HepG2 (cell line): ENCODE measurements around the gene SSPN. TPM values are rescaled to one million over a fixed set of nuclear protein-coding genes. Genes with fewer than 3 reads are reported as not detected.

Experiments used
- ATAC-seq: fragments of 200-7000 bp; cut with Tn5 transposase; 3 replicates; pipeline ENCODE4 v1.9.1; 2020; ENCODE audit warnings: mild to moderate bottlenecking, moderate library complexity
- BruUV-seq: library from RNA; stranded (reverse); fragments of 400-500 nt; replicated peaks from 2 replicates; lab custom pipeline; 2021; lab: Mats Ljungman, UMichigan
- CTCF ChIA-PET: fragments of 300-600 bp; formaldehyde crosslinking; extraction: SDS; loops from one replicate; lab custom pipeline; 2021; ENCODE audit warnings: low total read pairs, inconsistent platforms, low intra/inter-chr PET ratio; lab: Yijun Ruan, JAX
- POLR2A ChIA-PET: fragments of 350-600 bp; sonication (Branson Sonifier 250); formaldehyde crosslinking; loops from one replicate; lab custom pipeline; 2020; ENCODE audit warnings: antibody characterized with exemption, inconsistent platforms; lab: Yijun Ruan, JAX
- DNase-seq: peaks from one replicate; pipeline ENCODE4 v3.0.0-alpha.2; 2015; ENCODE audit warnings: low spot score
- FAIRE-seq: peaks from 3 replicates; lab custom pipeline; 2011; peaks lifted over from hg19 to GRCh38; lab: Jason Lieb, UNC
- H2AFZ ChIP-seq: one replicate; pipeline ENCODE4 v1.6.1; 2011; ENCODE audit warnings: low read length, inconsistent platforms
- H3K27ac ChIP-seq: fragments of 300-600 bp; 3 replicates; pipeline ENCODE4 v1.8.0; 2011; ENCODE audit warnings: mixed run types, mild to moderate bottlenecking, mixed read lengths, low read length, inconsistent platforms; ENCODE audit not compliant: insufficient read depth; ENCODE audit errors: extremely low read length
- H3K27me3 ChIP-seq, 2 experiments: fragments of 200-600 bp in 1 of 2; 2 replicates in 1 of 2; 3 replicates in 1 of 2; pipeline versions ENCODE4 v1.6.0 to v1.8.0; 2011; ENCODE audit warnings: low read length in 2 of 2, mild to moderate bottlenecking in 2 of 2, moderate library complexity in 2 of 2, inconsistent platforms in 1 of 2; ENCODE audit not compliant: insufficient read depth in 2 of 2, control insufficient read depth in 1 of 2
- H3K36me3 ChIP-seq, 2 experiments: fragments of 200-600 bp in 1 of 2; replicated peaks in 1 of 2; 2 replicates in 1 of 2; 3 replicates in 1 of 2; pipeline versions ENCODE4 v1.5.1 to v1.8.0; 2011; ENCODE audit warnings: low read length in 2 of 2, inconsistent platforms in 1 of 2; ENCODE audit not compliant: insufficient read depth in 2 of 2, control insufficient read depth in 1 of 2
- H3K4me1 ChIP-seq: 2 replicates; pipeline ENCODE4 v1.5.1; 2012; ENCODE audit warnings: low read length, inconsistent platforms; ENCODE audit not compliant: insufficient read depth
- H3K4me2 ChIP-seq: 2 replicates; pipeline ENCODE4 v1.6.0; 2011; ENCODE audit warnings: low read depth, low read length, inconsistent platforms
- H3K4me3 ChIP-seq, 3 experiments: fragments of 200-600 bp in 1 of 3; sonication (generic), shearing (Covaris generic) in 1 of 3; replicated peaks in 1 of 3; 2 replicates each; pipeline ENCODE4 v1.5.1; 2011 to 2016; ENCODE audit warnings: low read length in 3 of 3, inconsistent platforms in 2 of 3, low read depth in 2 of 3, mild to moderate bottlenecking in 2 of 3, control low read depth in 1 of 3, mixed read lengths in 1 of 3; ENCODE audit not compliant: insufficient read depth in 1 of 3
- H3K79me2 ChIP-seq: one replicate; pipeline ENCODE4 v1.6.1; 2011; ENCODE audit warnings: low read length, inconsistent platforms; ENCODE audit not compliant: insufficient read depth
- H3K9ac ChIP-seq: 2 replicates; pipeline ENCODE4 v1.6.0; 2011; ENCODE audit warnings: mild to moderate bottlenecking, low read depth, low read length, inconsistent platforms; ENCODE audit not compliant: insufficient read depth
- H3K9me3 ChIP-seq: 2 replicates; pipeline ENCODE4 v1.5.1; 2012; ENCODE audit warnings: mild to moderate bottlenecking, low read length
- H4K20me1 ChIP-seq: 2 replicates; pipeline ENCODE4 v1.6.0; 2011; ENCODE audit warnings: inconsistent platforms, mild to moderate bottlenecking, low read length, moderate library complexity; ENCODE audit not compliant: insufficient read depth
- AKAP8 ChIP-seq: sonication (generic); formaldehyde crosslinking; IDR thresholded peaks from 2 replicates; pipeline ENCODE4 v1.5.1; 2020; ENCODE audit warnings: mild to moderate bottlenecking, missing genetic modification reagents
- CCAR2 ChIP-seq: fragments of 200-400 bp; formaldehyde crosslinking; optimal IDR thresholded peaks from 2 replicates; pipeline ENCODE3; 2018; ENCODE audit warnings: low read depth, mild to moderate bottlenecking, low read length, moderate library complexity
- HDAC6 ChIP-seq: fragments of 200-600 bp; sonication (generic); IDR thresholded peaks from 2 replicates; pipeline ENCODE4 v1.7.0; 2017; ENCODE audit warnings: mild to moderate bottlenecking, antibody characterized with exemption, low read length, low read depth
- HMG20A ChIP-seq: IDR thresholded peaks from 2 replicates; pipeline ENCODE4 v1.6.1; 2016; ENCODE audit warnings: borderline replicate concordance
- HNRNPLL ChIP-seq: fragments of 200-400 bp; formaldehyde crosslinking; IDR thresholded peaks from 2 replicates; pipeline ENCODE4 v1.6.1; 2017; ENCODE audit warnings: mild to moderate bottlenecking, low read depth, low read length; ENCODE audit not compliant: poor library complexity, severe bottlenecking
- MAFF ChIP-seq: IDR thresholded peaks from 2 replicates; pipeline ENCODE4 v1.6.1; 2011; ENCODE audit warnings: low read depth, low read length, improper control_type of control experiment
- MYPOP ChIP-seq: sonication (generic); formaldehyde crosslinking; IDR thresholded peaks from 2 replicates; pipeline ENCODE4 v1.8.1; 2023; ENCODE audit warnings: mild to moderate bottlenecking, moderate library complexity, missing genetic modification reagents
- SNAPC5 ChIP-seq: sonication (generic); formaldehyde crosslinking; IDR thresholded peaks from 2 replicates; pipeline ENCODE4 v1.8.1; 2023; ENCODE audit warnings: mild to moderate bottlenecking, missing genetic modification reagents, borderline replicate concordance
- ZBTB46 ChIP-seq: sonication (generic); formaldehyde crosslinking; IDR thresholded peaks from 2 replicates; pipeline ENCODE4 v1.4.0; 2020; ENCODE audit warnings: mild to moderate bottlenecking, missing genetic modification reagents, borderline replicate concordance
- ZNF17 ChIP-seq: sonication (generic); formaldehyde crosslinking; IDR thresholded peaks from 2 replicates; pipeline ENCODE4 v1.5.0; 2020; ENCODE audit warnings: mild to moderate bottlenecking, missing genetic modification reagents
- ZNF564 ChIP-seq: sonication (generic); formaldehyde crosslinking; IDR thresholded peaks from 2 replicates; pipeline ENCODE4 v1.8.1; 2023; ENCODE audit warnings: mild to moderate bottlenecking, missing genetic modification reagents
- ZNF883 ChIP-seq: sonication (generic); formaldehyde crosslinking; IDR thresholded peaks from 2 replicates; pipeline ENCODE4 v1.5.1; 2020; ENCODE audit warnings: mild to moderate bottlenecking, missing genetic modification reagents; ENCODE audit errors: not compliant biosample characterization
- ZSCAN21 ChIP-seq: sonication (generic); formaldehyde crosslinking; IDR thresholded peaks from 2 replicates; pipeline ENCODE4 v1.8.0; 2022; ENCODE audit warnings: mild to moderate bottlenecking, missing genetic modification reagents, moderate library complexity, borderline replicate concordance
- WGBS: methylation state at CpG from one replicate; pipeline ENCODE4 v1.1.6; 2017; ENCODE audit warnings: low lambda C conversion rate; 5-methylcytosine and 5-hydroxymethylcytosine counted together
- in situ Hi-C: cut with HindIII; loops from 2 replicates; pipeline ENCODE4 v1.10.0; 2017; ENCODE audit warnings: low pct_unique_long_range_greater_than_20kb; ENCODE audit not compliant: extremely low pct_ligation_motif_present
- intact Hi-C: fragments of 100-400 bp; cut with micrococcal nuclease; formaldehyde crosslinking; loops from one replicate; pipeline ENCODE4 v1.10.0; 2022; ENCODE audit not compliant: unreplicated experiment
- polyA plus RNA-seq, 8 experiments: library from polyadenylated mRNA; depleted of rRNA in 3 of 8; stranded (reverse) in 7 of 8; unstranded in 1 of 8; fragments of >200 nt; fragmentation: Illumina TruSeq in 4 of 8; extraction: Trizol in 4 of 8; gene quantifications; 2 replicates each; pipeline versions ENCODE4 v1.2.1 to v1.2.3, GENCODE V29; 2011 to 2016; ENCODE audit warnings: low read depth in 4 of 8, missing spikeins in 1 of 8, mixed read lengths in 1 of 8; ENCODE audit not compliant: insufficient read depth in 1 of 8
- total RNA-seq, 5 experiments: library from RNA; depleted of rRNA; stranded (reverse); fragments of >200 nt; fragmentation: Illumina TruSeq; extraction: Trizol; gene quantifications; 2 replicates each; pipeline ENCODE4 v1.2.3, GENCODE V29; 2016; ENCODE audit warnings: low read depth in 1 of 5

The SSPN gene
- total and polyA plus RNA-seq, 2 of the 13 experiments (the other 11 are each of a cell fraction or from before 2014, with no cell fraction given): not detected

- Histone ChIP-seq H3K27me3 (peaks cover 6 to 39% of the 10 kb centered on the region in 2 experiments; a peak in 4 of 5 replicates), H3K36me3 (no peaks in the 10 kb centered on the region), H3K4me3 (peak overlapping the region in 1 of 3 experiments; percentile 50; a peak in 1 of 6 replicates), H3K9ac (no peak overlapping the region), H3K79me2 (no peaks in the 10 kb centered on the region), H4K20me1 (no peaks in the 10 kb centered on the region), H3K27ac (no peak overlapping the region), H2AFZ (no peak overlapping the region), H3K4me1 (peaks cover 6% of the 10 kb centered on the region; the same call in 1 of the 2 replicates), H3K9me3 (no peaks in the 10 kb centered on the region), H3K4me2 (0 out of 2 replicates have a peak overlapping the region, but pooled peaks have one; percentile 67)
- DNase-seq (no peak), ATAC-seq (no peak), FAIRE-seq (no peak)
- TF ChIP-seq HNRNPLL (no peak), AKAP8 (CRISPR knock-in tag) (no peak), ZSCAN21 (CRISPR knock-in tag) (no peak), HDAC6 (no peak), MAFF (no peak), ZNF564 (no peak), ZBTB46 (no peak), SNAPC5 (no peak), CCAR2 (no peak), MYPOP (CRISPR knock-in tag) (no peak), HMG20A (CRISPR knock-in tag) (no peak), ZNF17 (CRISPR knock-in tag) (no peak), ZNF883 (CRISPR knock-in tag) (no peak)
- intact Hi-C loops: no loop called here
- CTCF ChIA-PET: no interaction called here
- no TSS peak for BruUV-seq
- in situ Hi-C loops: no loop called here
- POLR2A ChIA-PET: no interaction called here
- whole genome bisulfite sequencing: 18% methylated on average over 10 of the region's 10 CpGs
These were observed 30.7 kb downstream of the SSPN start for GRCh38 chr12:26226122-26226521.
